Muscle layer of duodenum (tissue), 2 donors: ENCODE results near the gene TMEM139.

Source experiments
- H3K27ac ChIP-seq: one replicate; pipeline ENCODE4 v1.7.0; 2013; ENCODE audit warnings: mild to moderate bottlenecking, low read length
- H3K27me3 ChIP-seq: one replicate; pipeline ENCODE4 v1.7.0; 2013; ENCODE audit warnings: low read depth, mild to moderate bottlenecking, control low read depth, low read length
- H3K36me3 ChIP-seq, 2 donors: one replicate each; pipeline ENCODE4 v1.7.0; 2013; ENCODE audit warnings: low read length in 2 of 2, control low read depth in 1 of 2, mild to moderate bottlenecking in 1 of 2; ENCODE audit not compliant: insufficient read depth in 2 of 2, control insufficient read depth in 1 of 2
- H3K4me1 ChIP-seq, 2 donors: one replicate each; pipeline ENCODE4 v1.7.0; 2013; ENCODE audit warnings: low read length in 2 of 2, mild to moderate bottlenecking in 2 of 2, control low read depth in 1 of 2, moderate library complexity in 1 of 2; ENCODE audit not compliant: insufficient read depth in 2 of 2, control insufficient read depth in 1 of 2
- H3K4me3 ChIP-seq, 2 donors: one replicate each; pipeline ENCODE4 v1.7.0; 2013; ENCODE audit warnings: low read length in 2 of 2, low read depth in 1 of 2, mild to moderate bottlenecking in 1 of 2
- H3K9me3 ChIP-seq, 2 donors: one replicate each; pipeline ENCODE4 v1.7.0; 2013; ENCODE audit warnings: low read length in 2 of 2, control low read depth in 1 of 2, mild to moderate bottlenecking in 1 of 2; ENCODE audit not compliant: control insufficient read depth in 1 of 2
- donor health status: healthy.

TMEM139 gene

DNA sequence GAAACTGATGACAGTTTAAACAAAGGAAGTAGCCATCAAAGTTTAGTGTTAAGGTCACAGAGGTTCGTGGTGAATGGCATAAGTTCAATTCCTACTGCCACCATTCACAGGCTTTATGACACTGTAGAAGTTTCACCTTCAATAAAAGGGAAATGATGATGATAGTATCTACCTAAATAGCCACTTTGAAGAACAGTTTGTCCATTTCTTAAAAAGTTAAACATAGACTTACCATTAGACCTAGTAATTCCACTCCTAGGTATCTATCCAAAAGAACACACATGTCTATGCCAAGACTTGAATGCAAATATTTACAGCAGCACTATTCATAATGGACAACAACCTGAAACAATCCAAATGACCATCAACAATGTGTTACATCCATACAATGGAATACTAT, 40.4 kb upstream of the TMEM139 start:
- Histone ChIP-seq H3K27ac (no peak overlapping the region), H3K4me3 (no peak overlapping the region), H3K36me3 (peaks cover 0 to 5% of the 10 kb centered on the region in 2 donors), H3K27me3 (no peaks in the 10 kb centered on the region), H3K4me1 (peaks cover 0 to 2% of the 10 kb centered on the region in 2 donors), H3K9me3 (no peaks in the 10 kb centered on the region)

DNA sequence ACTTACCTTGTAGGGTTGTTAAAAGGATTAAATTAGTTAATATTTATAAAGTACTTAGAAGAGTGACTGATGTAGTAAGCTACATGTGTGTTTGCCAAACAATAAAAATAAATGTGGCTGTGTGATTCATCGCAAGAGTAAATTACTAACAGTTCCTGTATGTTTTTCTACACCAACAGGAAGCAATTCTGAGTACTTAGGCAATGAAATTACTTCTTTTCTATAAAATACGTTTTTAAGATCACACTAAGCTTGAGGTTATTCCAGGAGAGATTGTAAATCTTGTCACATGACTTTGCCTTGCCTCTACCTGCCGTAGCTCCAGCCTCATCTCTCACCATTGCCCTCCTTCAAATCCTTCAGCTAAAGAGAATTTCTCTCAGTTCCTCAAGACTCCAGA, 39.6 kb upstream of the TMEM139 start:
- no peak overlapping the region for H3K4me3 ChIP-seq
- H3K9me3 ChIP-seq = no peaks in the 10 kb centered on the region
- H3K36me3 ChIP-seq = peaks cover 0 to 3% of the 10 kb centered on the region in 2 donors
- no peaks in the 10 kb centered on the region for H3K27me3 ChIP-seq
- H3K27ac ChIP-seq = no peak overlapping the region
- no peaks in the 10 kb centered on the region for H3K4me1 ChIP-seq

DNA sequence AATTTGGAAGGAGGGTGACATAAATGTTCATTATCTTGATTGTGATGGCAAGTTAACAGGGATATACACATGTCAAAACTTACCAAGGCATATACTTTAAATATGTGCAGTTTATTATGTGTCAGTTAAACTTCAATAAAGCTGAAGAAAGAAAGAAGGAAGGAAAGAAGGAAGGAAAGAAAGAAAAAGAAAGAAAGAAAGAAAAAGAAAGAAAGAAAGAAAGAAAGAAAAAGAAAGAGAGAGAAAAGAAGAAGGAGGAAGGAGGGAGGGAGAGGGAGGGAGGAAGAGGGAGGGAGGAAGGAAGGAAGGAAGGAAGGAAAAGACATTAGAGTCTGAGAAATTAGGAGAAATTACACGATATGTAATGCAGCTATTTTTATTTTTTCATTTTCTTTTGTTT, 37.4 kb upstream of the TMEM139 start:
- no peak overlapping the region for H3K4me3 ChIP-seq
- H3K9me3 ChIP-seq = no peaks in the 10 kb centered on the region
- no peaks in the 10 kb centered on the region for H3K36me3 ChIP-seq
- no peak overlapping the region for H3K27ac ChIP-seq
- H3K4me1 ChIP-seq = no peaks in the 10 kb centered on the region
- H3K27me3 ChIP-seq = no peaks in the 10 kb centered on the region

DNA sequence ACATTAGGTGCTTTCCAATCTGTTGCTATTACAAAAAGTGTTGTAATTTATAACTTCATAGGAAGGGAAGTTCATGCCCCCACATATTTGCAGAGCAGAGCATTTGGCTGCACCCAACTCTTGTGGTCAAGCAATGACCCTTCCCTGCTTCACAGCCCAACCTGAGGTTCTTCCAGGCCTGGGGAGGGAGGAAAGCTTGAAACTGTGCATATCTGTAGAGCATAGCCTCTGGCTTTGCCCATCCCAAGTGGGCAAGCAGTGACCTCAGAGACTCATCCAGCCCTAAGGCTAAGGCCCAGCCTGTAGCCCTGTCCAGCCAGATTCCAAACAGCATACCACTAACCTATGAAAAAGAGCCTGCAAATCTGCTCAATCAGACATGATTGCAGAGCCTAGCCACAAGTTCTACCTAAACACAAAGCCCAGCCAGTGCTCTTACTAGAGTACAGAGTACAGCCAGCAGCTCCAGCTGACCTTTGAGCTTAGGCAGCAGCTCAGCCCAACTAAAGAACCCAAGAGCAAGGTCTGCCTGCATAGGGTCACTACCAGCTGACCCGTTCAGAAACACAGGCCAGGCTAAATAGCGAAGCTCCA, 35.9 kb upstream of the TMEM139 start:
- H3K4me1 ChIP-seq = no peaks in the 10 kb centered on the region

DNA sequence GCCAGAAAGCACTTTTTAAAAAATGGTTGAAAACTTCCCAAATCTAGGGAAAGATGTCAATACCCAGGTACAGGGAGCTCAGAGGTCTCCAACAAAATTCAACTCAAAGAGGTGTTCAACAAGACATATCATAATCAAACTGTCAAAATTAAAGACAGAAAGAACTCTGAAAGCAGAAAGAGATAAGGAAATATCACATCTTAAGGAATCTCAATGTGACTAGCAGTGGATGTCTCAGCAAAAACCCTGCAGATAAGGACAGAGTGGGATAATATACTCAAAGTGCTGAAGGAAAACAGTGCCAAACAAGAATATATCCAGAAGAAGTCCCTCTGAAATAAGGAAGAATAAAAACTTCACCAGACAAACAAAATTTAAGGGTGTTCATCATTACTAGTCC, 34.6 kb upstream of the TMEM139 start:
- no peak overlapping the region for H3K4me3 ChIP-seq
- no peaks in the 10 kb centered on the region for H3K4me1 ChIP-seq
- H3K36me3 ChIP-seq = no peaks in the 10 kb centered on the region
- no peak overlapping the region for H3K27ac ChIP-seq
- no peaks in the 10 kb centered on the region for H3K9me3 ChIP-seq
- no peaks in the 10 kb centered on the region for H3K27me3 ChIP-seq

More for the DNA sequence above, 35.9 kb upstream of the TMEM139 start:
- Histone ChIP-seq H3K9me3 (no peaks in the 10 kb centered on the region), H3K27me3 (no peaks in the 10 kb centered on the region), H3K36me3 (no peaks in the 10 kb centered on the region), H3K27ac (no peak overlapping the region), H3K4me3 (no peak overlapping the region)

DNA sequence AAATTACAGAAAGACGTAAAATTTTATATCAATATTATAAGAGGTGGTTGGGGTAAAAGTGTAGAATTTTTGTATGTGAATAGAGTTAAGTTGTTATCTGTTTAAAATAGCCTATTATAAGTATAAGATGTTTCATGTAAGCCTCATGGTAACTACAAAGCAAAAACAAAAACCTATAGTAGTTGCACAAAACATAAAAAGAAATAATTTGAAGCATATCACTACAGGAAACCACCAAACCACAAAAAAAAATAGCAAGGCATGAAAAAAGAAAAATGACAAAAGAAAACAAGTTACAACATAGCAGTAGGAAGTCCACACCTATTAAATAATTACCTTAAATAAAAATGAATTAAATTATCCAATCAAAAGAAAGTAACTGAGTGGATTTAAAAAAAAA, 33.9 kb upstream of the TMEM139 start:
- Histone ChIP-seq H3K36me3 (no peaks in the 10 kb centered on the region), H3K27me3 (no peaks in the 10 kb centered on the region), H3K27ac (no peak overlapping the region), H3K4me3 (no peak overlapping the region), H3K9me3 (no peaks in the 10 kb centered on the region), H3K4me1 (no peaks in the 10 kb centered on the region)

DNA sequence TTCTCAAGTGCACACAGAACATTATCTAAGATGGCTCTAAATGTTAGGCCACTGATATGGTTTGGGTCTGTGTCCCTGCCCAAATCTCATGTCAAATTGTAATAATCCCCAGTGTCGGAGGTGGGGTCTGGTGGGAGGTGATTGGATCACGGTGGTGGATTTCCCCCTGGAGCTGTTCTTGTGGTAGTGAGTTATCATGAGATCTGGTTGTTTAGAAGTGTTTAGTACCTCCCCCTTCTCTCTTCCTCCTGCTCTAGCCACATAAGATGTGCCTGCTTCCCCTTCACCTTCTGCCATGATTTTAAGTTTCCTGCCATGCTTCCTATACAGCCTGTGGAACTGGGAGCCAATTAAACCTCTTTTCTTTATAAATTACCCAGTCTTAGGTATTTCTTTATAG, 32.8 kb upstream of the TMEM139 start:
- Histone ChIP-seq H3K4me3 (no peak overlapping the region), H3K27me3 (no peaks in the 10 kb centered on the region), H3K4me1 (no peaks in the 10 kb centered on the region), H3K9me3 (no peaks in the 10 kb centered on the region), H3K27ac (no peak overlapping the region), H3K36me3 (no peaks in the 10 kb centered on the region)

DNA sequence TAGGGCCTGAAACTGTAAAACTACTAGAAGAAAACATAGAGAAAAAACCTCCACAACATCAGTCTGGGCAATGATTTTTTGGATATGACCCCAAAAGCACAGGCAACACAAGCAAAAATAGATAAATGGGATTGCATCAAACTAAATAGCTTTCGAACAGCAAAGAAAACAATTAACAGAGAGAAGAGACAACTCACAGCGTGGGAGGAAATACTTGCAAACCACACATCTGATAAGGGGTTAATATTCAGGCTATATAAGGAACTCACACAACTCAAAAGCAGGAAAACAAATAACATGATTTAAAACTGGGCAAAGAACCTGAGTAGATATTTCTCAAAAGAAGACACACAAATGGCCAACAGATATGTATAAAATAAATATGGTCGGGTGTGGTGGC, 29.2 kb upstream of the TMEM139 start:
- H3K4me3 ChIP-seq = no peak overlapping the region
- no peaks in the 10 kb centered on the region for H3K4me1 ChIP-seq
- H3K27ac ChIP-seq = no peak overlapping the region
- H3K9me3 ChIP-seq = no peaks in the 10 kb centered on the region
- no peaks in the 10 kb centered on the region for H3K27me3 ChIP-seq
- H3K36me3 ChIP-seq = no peaks in the 10 kb centered on the region

DNA sequence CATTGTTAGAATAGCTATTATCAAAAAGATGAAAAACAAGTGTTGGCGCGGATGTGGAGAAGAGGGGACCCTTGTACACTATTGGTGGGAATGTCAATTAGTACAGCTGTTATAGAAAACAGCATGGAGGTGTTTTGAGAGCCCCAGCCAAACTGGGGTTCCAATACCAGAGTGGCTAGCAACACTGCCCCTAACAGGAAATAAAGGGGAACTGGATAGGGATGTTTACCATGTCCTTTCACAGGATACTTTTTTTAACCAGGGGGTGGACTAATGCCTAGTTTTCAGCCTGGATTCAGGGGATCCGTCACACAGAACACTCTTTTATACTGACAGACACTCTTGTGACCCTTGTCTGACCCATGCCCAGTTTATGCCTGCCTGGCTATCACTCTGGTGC, 28.4 kb upstream of the TMEM139 start:
- no peaks in the 10 kb centered on the region for H3K4me1 ChIP-seq
- no peak overlapping the region for H3K27ac ChIP-seq
- H3K4me3 ChIP-seq = no peak overlapping the region
- no peaks in the 10 kb centered on the region for H3K9me3 ChIP-seq
- H3K36me3 ChIP-seq = no peaks in the 10 kb centered on the region
- H3K27me3 ChIP-seq = no peaks in the 10 kb centered on the region

DNA sequence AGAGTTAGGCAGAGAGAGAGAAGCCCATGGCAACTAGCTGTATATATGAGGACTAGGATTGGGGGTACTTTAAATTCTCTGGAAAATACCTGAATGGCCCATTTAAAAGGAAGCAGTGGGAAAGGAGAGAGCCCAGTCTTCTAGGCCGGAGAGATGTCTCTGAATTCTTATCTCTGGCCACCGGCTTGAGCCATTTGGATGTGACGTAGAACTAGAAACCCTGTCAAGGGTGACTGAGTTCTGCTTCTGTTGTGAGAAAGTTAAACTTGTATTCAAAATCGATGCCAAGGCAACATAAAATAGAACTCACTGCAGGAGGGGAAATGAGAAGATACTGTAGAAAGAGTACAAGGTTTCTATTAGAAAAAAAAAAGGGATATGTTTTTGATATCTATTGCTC, 27.8 kb upstream of the TMEM139 start:
- no peak overlapping the region for H3K27ac ChIP-seq
- no peaks in the 10 kb centered on the region for H3K9me3 ChIP-seq
- no peaks in the 10 kb centered on the region for H3K4me1 ChIP-seq
- no peaks in the 10 kb centered on the region for H3K36me3 ChIP-seq
- no peak overlapping the region for H3K4me3 ChIP-seq
- H3K27me3 ChIP-seq = no peaks in the 10 kb centered on the region

DNA sequence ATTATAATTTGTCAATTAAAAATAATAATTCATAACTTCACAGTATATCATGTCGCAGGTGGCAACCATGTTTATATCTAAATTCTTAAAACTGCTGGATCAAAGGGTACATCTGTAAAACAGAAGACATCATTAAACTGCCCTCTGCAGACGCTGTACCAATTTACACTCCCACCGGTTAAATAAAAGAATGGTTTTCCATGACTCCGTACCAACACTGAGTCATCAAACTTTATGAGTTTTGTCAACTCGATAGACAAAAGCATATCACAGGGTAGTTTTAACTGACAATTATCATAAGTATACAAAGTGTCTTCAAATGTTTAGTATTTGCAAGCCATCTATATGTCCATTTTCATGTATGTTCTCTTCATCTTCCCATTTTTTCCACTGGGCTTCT, 27.3 kb upstream of the TMEM139 start:
- H3K36me3 ChIP-seq = no peaks in the 10 kb centered on the region
- no peaks in the 10 kb centered on the region for H3K4me1 ChIP-seq
- no peak overlapping the region for H3K4me3 ChIP-seq
- no peak overlapping the region for H3K27ac ChIP-seq
- no peaks in the 10 kb centered on the region for H3K9me3 ChIP-seq
- no peaks in the 10 kb centered on the region for H3K27me3 ChIP-seq

DNA sequence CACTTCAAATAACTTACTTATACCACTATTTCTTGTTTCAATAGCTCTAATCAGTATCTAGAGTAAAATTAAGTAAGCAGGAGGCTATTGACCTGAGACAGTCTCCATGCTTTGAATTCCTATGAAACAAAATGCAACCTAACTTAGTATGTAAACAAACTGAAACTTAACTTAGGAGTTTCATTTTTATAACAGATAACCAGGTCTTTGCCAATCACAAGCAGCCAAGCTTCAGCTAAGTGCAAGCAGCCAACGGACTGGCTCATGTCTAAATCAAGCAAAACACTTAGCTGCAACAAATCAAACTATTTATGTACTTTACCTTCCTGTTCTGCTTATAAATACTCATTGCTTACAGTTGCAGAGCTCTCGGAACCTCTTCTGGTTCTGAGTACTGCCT, 25.9 kb upstream of the TMEM139 start:
- no peaks in the 10 kb centered on the region for H3K4me1 ChIP-seq
- H3K36me3 ChIP-seq = no peaks in the 10 kb centered on the region
- peak overlapping the region in 1 of 2 donors; percentile 46 for H3K4me3 ChIP-seq
- H3K27ac ChIP-seq = no peak overlapping the region
- H3K9me3 ChIP-seq = no peaks in the 10 kb centered on the region
- H3K27me3 ChIP-seq = no peaks in the 10 kb centered on the region
